HG03064 (cell line): ENCODE measurements around the gene CDS1.
"Not testable (repeated sequence)": the region's sequence is repeated elsewhere in the genome, so short reads cannot be mapped to it uniquely, and the experiment has no call there.

Source experiments
- ATAC-seq: cut with Tn5 transposase; IDR thresholded peaks from one replicate; pipeline ENCODE4 v1.9.1; 2021; ENCODE audit warnings: low read depth; ENCODE audit not compliant: unreplicated experiment

The CDS1 gene

DNA sequence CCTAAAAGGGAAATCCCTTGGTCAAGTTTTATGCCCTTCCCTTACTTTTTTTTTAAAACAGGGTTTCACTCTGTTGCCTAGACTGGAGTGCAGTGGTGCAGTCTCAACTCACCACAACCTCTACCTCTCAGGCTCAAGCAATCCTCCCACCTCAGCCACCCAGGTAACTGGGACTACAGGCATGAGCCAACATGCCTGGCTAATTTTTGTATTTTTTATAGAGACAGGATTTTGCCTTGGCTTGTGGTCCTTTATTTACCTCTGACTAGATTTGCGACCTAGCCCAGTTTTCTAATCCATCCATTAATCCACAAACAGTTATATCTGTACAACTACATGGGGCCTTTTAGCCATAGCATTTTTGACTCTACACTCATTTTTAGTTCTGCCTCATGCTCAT is 23.7 kb downstream of the CDS1 start:
- ATAC-seq = no peak

DNA sequence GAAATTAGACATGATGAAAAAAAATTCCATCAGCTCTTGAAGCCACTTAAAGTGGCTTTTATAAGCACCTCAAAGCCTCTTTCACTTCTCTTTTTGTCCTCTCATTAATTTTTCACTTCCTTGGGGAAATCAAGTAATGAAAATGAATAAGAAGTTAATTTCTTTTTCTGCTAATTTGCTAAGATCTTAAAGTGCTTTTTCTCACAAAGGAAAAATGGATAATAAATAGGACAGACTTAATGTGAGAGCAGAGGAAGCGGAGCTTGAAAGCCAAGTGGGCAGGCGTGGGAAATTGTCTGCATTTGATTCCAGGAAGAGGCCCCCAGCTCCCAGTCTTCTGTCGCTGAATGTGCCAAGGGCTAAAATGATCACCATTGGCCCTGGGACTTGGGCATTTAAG is 28.6 kb downstream of the CDS1 start:
- ATAC-seq = no peak

DNA sequence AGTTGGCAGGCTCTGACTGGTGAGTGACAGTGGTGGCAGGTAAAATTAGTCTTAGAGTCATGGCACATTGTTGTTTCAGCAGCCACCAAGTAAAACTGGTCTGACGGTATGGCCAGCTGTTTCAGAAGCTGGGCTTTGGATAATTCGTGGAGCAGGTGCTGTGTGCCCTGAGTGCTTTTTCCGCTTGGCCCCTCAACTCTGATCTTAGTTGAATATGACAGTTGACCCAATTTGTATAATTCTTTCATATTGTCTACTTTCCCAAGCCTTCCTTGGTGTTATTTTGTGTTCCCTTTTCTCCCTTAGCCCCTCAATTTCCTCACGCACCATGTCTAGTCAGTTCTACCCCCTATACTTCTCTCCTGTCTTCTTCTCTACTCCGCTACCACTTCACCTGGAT is 32.0 kb downstream of the CDS1 start:
- no peak for ATAC-seq

DNA sequence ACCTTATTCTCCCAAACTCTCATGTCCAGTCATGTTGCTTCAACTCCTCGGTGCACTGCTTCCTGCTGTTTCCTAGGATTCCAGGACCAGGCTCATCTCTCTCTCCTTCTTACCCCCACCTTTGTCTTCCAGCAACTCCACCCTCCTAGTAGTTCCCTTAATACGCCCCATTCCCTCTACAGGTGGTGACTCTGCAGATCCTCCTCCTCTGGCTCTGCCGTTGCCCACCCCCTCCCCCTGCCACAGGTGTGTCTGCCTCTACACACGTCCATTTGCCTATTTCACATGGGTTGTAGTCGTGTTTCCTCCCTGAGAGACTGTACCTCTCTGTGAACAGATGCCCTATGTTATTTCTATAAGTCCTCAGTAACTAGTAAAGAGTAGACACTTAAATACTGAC is 32.4 kb downstream of the CDS1 start:
- no peak for ATAC-seq

DNA sequence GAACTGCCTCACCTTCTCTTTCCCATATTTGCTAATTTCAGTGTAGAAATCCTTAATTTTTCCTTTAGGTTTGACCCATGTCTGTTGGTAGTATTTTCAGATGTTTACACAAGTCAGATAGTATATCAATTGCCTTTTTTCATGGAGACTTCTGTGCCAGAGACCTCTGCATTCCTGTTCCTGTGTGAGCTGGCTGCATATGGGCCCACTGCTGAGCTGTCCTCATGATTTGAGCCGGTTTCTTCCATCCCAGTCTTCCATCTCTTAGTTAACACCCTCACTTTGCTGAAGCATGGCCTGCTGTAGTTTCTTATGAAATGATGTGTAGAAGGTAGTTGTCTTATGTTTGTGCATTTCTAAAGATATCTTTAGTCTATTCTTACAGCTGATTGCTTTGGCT is 40.0 kb downstream of the CDS1 start:
- ATAC-seq = no peak

DNA sequence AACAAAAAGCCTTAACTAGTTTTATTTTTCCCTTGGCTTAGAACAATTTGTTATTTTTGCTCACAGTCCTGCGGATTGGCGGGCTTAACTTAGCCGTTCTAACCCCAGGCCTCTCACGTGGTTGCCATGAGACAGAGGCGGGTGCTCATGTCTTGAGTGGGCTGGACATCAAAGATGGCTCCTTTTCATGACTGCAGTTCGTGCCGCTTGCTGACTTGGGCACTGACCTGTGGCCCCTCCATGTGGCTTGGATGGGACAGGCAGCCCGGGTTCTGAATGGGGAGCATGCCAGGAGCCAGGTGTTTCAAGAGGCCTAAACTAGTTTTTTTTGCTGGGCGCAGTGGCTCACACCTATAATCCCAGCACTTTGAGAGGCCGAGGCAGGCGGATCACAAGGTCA is 40.7 kb downstream of the CDS1 start:
- ATAC-seq = no peak

DNA sequence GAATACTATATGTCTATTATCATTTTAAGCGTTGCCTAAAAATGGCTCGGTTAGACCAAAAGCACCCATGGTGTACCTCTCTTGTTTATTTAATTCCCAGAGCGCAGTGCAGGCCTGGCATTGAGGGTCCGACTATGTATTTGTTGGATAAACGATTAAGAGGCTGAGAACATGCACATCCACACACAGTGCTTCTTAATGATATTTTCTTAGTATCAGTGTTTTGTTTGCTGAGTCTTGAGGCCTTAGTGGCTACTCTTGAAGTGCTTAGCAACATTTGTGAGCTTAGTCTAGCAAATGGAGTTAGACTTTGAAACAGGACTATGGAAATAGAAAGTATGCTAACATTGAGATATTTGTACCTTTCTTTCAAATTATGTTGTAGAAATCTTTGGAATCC is 43.7 kb downstream of the CDS1 start:
- no peak for ATAC-seq

DNA sequence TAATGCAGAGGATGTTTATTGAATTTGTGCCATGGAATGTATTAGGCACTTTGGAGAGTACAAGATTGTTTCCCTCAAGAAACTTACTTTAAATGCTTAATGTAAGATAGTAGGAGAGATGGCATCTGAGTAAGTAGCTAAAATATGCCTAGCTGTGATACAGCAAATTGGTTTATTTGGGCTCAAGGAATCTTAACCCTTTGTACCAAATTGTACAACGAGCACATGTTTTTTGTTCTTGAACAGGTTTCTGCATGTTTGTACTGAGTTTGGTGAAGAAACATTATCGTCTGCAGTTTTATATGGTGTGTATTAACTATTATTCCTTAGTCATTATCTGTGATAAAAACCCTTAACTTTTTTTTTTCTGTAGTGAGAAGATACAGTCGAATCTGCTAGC is 48.6 kb downstream of the CDS1 start:
- ATAC-seq = no peak

DNA sequence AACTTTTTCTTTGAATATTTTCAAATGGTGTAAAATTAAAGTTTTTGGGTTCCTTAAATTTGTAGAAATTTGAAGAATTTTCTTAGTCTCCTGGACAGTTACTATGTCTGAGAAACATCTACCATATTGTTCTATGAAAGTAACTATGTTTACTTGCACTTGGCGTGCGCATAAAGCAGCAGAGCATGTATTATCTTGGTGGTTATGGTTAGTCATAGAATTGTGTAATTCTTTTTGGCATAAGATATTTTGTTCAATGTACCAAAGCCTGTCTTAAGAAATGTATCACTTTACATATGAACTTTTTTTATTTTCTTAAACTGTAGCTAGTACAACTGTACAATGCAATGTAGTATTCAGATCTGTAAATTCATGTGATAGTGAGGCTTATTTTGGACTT is 49.2 kb downstream of the CDS1 start:
- no peak for ATAC-seq

DNA sequence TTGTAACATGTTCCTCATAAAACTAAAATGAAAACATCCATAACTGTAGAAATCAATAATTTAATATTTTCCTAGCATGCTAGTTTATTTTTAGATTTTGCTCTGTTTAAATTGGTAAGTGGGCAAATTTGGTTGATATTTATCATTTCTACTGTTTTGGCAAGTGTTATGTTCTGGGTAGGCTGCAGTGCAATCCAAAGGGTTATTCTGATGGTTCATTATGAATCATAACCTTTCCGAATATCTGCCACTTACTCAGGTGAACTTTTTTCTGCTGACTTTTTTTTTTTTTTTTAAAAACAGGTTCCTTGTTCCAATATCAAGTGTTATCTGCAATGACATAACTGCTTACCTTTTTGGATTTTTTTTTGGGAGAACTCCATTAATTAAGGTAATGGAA is 52.0 kb downstream of the CDS1 start:
- no peak for ATAC-seq

DNA sequence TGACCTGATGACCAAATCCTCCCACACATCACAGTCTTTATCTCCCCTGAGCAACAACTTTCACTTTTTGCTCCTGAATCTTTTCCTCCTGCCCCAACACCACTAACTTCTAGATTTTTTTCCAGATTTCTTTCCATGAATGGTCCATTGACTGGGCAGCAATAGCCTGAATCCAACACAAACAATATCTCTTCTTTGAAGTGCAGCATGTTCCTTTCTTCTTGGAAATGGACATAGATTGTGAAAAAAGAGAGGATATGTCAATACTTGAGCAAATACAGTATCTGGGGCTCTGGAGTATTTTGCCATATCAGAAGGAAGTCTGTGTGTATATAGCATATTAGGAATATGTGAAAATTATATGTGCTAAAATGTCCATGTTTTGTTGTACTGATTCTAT is 55.2 kb downstream of the CDS1 start:
- ATAC-seq = no peak

DNA sequence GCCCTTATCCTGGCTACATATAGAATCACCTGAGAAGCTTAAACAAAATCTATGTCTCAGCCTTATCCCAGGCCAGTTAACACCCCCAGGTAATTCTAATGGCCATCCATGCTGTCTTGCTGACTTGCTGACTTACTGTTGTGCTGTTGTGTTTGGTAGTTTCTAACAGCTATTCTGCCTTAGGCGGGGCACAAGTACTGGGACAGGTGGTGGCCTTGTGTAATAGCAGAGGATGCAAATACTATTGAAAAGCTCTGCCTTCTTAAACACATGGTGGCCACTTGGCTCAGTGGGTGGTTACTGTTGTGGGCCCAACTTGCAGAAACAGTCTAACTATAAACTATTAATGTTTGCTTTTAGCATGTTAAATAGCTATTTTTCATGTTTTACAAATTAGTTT is 56.2 kb downstream of the CDS1 start:
- no peak for ATAC-seq

DNA sequence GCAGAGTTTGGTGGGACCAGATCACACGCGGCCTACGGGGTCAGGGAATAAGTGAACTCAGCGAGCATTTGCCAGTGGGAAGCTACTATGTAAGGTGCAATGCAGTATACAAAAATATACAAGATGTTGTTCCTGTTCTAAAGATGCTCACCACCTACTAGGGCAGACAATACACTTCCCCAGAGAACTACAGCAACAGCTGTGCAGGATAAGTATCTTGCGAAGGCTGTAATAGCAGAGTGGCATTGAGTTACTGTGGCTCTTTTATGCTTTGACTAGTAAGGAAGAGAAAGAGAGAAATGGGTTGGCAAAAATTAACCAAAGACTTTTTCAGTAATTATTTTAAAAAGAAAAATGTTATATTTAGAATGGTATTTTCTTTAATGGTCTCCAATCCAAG is 61.2 kb downstream of the CDS1 start:
- no peak for ATAC-seq

DNA sequence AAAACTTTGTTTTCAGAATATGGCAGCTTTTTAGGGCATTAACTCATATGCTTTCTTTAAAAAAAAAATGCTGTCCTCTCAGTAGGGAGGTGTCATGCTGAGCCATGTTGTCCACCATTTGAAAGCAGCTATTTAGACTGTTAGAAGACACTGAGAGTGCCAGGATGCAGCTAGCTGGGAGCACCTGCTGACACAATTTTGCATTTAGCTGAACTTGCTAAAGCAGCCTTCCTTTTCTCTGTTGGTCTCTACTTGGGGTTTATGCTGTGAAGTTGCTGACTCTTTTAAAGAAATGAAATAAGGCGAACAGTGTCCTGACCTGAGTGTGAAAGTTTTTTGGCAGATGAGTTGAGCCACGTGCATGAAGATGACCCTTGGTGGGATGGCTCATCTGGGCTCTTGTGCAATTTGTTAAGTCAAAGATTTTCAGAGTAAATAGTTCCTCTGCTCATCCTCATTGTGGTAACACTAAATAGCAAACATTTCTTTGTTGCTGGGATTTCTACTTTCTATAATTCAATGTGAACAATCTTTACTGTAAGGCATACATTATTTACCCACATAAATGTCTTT is 64.5 kb downstream of the CDS1 start:
- no peak for ATAC-seq

DNA sequence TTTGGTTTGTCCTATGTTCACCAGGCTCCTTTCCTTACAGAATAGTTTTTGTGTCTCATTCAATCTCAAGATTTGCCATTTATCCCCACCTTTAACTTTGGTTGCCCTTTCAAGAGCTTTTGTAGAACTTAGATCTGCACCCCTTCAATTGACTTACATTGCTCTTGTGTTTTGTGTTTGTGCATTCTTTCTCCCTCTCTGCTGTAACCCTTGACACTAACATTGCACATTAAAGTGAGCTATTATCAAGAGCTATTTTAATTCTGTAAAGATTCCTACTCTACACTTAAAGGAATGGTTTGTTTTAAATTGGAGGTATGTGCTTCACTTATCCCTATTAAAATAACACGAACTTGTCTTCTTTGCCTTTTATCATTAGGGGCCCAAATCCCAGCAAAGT is 65.3 kb downstream of the CDS1 start:
- no peak for ATAC-seq

DNA sequence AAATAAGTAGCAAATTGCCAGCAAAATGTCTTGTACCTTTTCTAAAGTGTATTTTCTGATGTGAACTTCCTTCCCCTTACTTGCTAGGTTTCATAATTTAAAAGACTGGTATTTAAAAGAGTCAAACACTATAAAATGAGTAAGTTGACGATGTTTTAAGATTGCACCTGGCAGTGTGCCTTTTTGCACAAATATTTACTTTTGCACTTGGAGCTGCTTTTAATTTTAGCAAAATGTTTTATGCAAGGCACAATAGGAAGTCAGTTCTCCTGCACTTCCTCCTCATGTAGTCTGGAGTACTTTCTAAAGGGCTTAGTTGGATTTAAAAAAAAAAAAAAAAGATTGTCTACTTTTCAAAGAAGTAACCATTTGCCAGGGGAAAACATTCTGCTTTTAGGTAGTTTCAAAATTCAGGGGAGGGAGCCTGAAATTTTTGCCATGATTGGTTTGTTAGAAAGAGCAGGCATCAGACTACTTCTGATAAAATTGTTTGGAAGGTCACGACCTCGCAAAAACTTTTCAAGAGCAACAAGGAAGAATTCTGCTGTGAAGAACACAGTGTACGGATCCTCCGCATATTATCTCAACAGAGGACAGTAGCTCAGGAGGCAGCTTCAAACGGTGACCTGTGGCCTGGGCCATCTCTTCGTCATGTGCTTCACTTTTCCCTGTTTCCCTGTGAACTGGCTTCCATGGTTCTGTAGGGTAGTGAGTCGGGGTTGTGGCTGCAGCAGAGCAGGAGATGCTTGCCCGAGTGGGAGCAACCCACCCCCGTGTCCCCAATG is 66.1 kb downstream of the CDS1 start:
- ATAC-seq = no peak

DNA sequence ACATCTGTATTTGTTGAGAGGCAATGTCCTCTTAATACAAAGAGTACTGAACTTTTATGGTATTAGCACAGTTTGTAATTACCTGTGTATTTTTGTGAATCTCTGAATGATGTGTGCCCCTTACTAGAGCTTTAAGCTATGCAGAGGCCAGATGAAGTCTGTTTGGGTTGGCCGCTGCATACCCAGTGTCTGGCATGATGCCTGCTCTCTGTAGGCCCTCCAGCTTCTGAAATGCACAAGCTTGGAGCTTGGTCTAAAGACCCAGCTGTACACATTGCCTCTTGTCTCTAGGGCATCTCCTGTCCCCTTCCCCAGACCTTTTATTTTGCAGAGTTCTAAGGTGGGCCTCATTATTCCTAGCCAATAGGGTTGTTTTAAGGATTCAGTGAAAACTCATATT is 68.6 kb downstream of the CDS1 start:
- ATAC-seq = no peak

DNA sequence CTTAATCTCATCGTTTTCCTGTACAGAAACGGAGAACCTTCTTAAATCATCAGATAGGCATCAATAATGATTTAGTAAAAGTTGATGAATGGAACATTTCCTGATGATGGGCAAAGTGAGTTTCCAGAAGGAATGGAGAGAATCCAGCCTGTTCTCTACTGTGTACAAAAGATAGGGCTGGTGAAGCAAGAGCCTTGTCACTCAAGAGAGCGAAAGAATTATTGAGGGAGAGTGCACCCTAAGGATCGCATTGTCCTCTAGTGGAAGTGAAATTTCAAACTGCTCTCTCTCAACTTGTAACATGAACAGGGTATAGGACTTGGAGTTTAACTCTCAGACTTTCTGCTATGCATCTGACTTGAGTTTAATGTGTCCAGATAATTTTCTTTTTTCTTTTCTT is 69.6 kb downstream of the CDS1 start:
- no peak for ATAC-seq

DNA sequence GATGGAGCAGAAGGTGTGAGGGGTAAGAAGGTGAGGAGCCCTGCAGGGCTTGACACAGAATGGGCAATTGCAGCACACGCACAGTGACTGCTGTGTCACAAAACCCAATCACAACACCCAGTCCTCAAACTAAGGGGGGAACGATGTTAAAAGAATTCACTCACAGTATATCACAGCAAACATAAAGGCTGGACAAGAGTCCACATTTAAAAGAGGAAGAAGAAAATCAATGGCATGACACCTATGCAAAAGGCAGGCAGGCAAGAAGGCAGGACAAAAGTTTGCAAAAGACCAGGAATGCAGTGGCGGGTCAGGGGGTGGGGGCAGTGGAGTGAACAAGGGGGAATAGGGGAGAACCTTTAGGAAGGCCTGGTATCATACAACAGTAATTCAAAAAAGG is 77.7 kb downstream of the CDS1 start:
- no peak for ATAC-seq

DNA sequence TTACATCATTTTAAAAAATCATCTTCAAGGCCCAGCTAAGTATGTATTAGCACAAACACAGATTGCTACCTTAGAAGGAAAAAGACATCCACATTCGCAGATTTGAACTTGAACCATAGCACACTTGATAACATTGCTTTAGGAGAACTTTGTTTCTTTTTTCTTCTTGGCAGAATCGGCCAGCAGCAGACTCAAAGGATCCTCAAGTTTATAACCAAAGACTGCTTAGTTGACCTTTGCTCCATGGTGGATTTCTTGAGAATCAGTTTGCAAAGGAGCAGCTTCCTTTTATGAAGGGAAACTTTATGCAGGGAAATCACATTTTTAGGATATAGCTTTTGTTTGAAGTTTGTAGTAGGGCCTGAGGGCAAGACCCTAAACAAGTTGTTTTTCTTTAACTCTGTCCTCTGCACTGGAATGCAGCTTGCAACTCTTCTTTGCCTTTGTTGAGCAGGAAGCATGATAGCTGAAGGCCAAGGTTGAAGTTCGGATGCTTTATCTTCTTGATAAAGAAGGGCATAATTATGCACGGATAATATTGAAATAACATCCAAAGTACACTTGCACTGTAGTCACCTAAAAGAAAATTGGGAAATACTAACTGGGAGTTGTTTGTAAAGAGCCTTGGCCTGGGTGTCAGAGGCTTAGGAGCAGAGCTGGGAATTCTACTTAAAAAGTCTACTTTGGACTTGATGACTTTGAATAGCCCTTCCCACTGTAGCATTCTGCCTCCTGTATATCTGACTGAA is 78.4 kb downstream of the CDS1 start:
- no peak for ATAC-seq

DNA sequence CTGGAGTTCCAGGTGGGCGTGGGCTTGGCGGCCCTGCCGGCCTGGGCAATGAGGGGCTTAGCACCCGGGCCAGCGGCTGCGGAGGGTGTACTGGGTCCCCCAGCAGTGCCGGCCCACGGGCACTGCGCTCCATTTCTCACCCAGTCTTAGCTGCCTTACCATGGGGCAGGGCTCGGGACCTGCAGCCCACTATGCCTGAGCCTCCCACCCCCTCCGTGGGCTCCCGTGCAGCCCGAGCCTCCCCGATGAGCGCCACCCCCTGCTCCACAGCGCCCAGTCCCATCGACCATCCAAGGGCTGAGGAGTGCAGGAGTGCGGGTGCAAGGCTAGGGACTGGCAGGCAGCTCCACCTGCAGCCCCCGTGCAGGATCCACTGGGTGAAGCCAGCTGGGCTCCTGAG is 81.8 kb downstream of the CDS1 start:
- ATAC-seq = not testable (repeated sequence)

DNA sequence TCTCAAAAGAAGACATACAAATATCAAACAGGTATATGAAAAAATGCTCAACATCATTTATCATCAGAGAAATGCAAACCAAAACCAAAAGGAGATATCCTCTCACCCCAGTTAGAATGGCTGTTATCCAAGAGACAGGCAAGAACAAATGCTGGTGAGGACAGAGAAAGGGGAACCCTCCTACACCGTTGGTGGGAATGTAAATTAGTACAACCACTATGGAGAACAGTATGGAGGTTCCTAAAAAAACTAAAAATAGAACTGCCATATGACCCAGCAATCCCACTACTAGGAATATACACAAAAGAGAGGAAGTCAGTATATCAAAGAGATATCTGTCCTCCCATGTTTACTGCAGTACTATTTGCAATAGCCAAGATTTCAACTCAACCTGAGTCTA is 83.5 kb downstream of the CDS1 start:
- ATAC-seq = no peak
